GM12878 (cell line): ENCODE measurements around the gene RBM10. TPM values are rescaled to one million over a fixed set of nuclear protein-coding genes. Genes with fewer than 3 reads are reported as not detected.

Source experiments
- ATAC-seq: fragments of 200-7000 bp; cut with Tn5 transposase; 3 replicates; pipeline ENCODE4 v1.9.1; 2020; ENCODE audit warnings: mild to moderate bottlenecking, moderate library complexity
- BruUV-seq: library from RNA; stranded (reverse); fragments of 400-500 nt; replicated peaks from 2 replicates; lab custom pipeline; 2021; lab: Mats Ljungman, UMichigan
- CTCF ChIA-PET: fragments of 300-600 bp; sonication (Branson Sonifier 250); formaldehyde crosslinking; extraction: SDS; loops from one replicate; lab custom pipeline; 2021; ENCODE audit warnings: inconsistent platforms; lab: Yijun Ruan, JAX
- POLR2A ChIA-PET: fragments of 350-600 bp; formaldehyde crosslinking; extraction: SDS; loops from one replicate; lab custom pipeline; 2021; ENCODE audit warnings: inconsistent platforms; lab: Charles Lee
- RAD21 ChIA-PET: fragments of 300-600 bp; sonication (Branson Sonifier 250); formaldehyde crosslinking; loops from one replicate; lab custom pipeline; 2023; ENCODE audit warnings: antibody characterized with exemption; ENCODE audit not compliant: unreplicated experiment; lab: Charles Lee
- SMC1A ChIA-PET: fragments of 300-600 bp; sonication (Branson Sonifier 250); formaldehyde crosslinking; loops from one replicate; lab custom pipeline; 2023; ENCODE audit not compliant: unreplicated experiment, uncharacterized antibody; lab: Charles Lee
- DNase-seq: peaks from one replicate; pipeline ENCODE4 v3.0.0-alpha.2; 2011; ENCODE audit warnings: low read depth, low spot score
- FAIRE-seq: peaks from 3 replicates; lab custom pipeline; 2011; peaks lifted over from hg19 to GRCh38; lab: Jason Lieb, UNC
- H2AFZ ChIP-seq: 2 replicates; pipeline ENCODE4 v1.6.0; 2011; ENCODE audit warnings: low read depth, low read length, control low read depth; ENCODE audit not compliant: control insufficient read depth
- H3K27ac ChIP-seq: 2 replicates; pipeline ENCODE4 v1.5.1; 2011; ENCODE audit warnings: control low read depth; ENCODE audit not compliant: control insufficient read depth, insufficient read depth
- H3K27me3 ChIP-seq, 2 experiments: replicated peaks in 1 of 2; 2 replicates each; pipeline versions ENCODE4 v1.6.0 to v1.6.1; 2011; ENCODE audit warnings: low read length in 1 of 2; ENCODE audit not compliant: control insufficient read depth in 2 of 2, insufficient read depth in 2 of 2
- H3K36me3 ChIP-seq, 2 experiments: 2 replicates each; pipeline ENCODE4 v1.5.1; 2011; ENCODE audit warnings: low read length in 1 of 2; ENCODE audit not compliant: control insufficient read depth in 2 of 2, insufficient read depth in 2 of 2
- H3K4me1 ChIP-seq: 2 replicates; pipeline ENCODE4 v1.6.1; 2011; ENCODE audit warnings: mild to moderate bottlenecking, low read length, moderate library complexity, mixed read lengths; ENCODE audit not compliant: control insufficient read depth, insufficient read depth
- H3K4me2 ChIP-seq: 2 replicates; pipeline ENCODE4 v1.6.0; 2011; ENCODE audit warnings: control low read depth; ENCODE audit not compliant: control insufficient read depth, insufficient read depth
- H3K4me3 ChIP-seq: fragments of 200-600 bp; sonication (generic); 2 replicates; pipeline ENCODE4 v1.5.1; 2016
- H3K79me2 ChIP-seq: 2 replicates; pipeline ENCODE4 v1.6.0; 2011; ENCODE audit warnings: low read length; ENCODE audit not compliant: control insufficient read depth, insufficient read depth
- H3K9ac ChIP-seq: 2 replicates; pipeline ENCODE4 v1.8.0; 2011; ENCODE audit warnings: low read length, control low read depth, mixed read lengths; ENCODE audit not compliant: control insufficient read depth, insufficient read depth
- H3K9me3 ChIP-seq: replicated peaks from 3 replicates; pipeline ENCODE4 v1.5.1; 2011; ENCODE audit warnings: mild to moderate bottlenecking, low read length; ENCODE audit not compliant: control insufficient read depth, insufficient read depth
- H4K20me1 ChIP-seq: 2 replicates; pipeline ENCODE4 v1.6.0; 2011; ENCODE audit not compliant: control insufficient read depth, insufficient read depth
- CREM ChIP-seq: IDR thresholded peaks from 2 replicates; pipeline ENCODE4 v1.6.1; 2014; ENCODE audit warnings: antibody characterized with exemption, low read depth
- CTCF ChIP-seq, 3 experiments: IDR thresholded peaks in 2 of 3; conservative IDR thresholded peaks in 1 of 3; 2 replicates each; pipeline ENCODE4 v1.5.1; 2011; ENCODE audit warnings: low read depth in 3 of 3, low read length in 3 of 3, mild to moderate bottlenecking in 3 of 3, control low read depth in 2 of 3, moderate library complexity in 2 of 3, inconsistent platforms in 1 of 3, mixed read lengths in 1 of 3; ENCODE audit not compliant: control insufficient read depth in 2 of 3, insufficient read depth in 1 of 3; ENCODE audit errors: extremely low read depth in 1 of 3
- E4F1 ChIP-seq: fragments of 450-650 bp; IDR thresholded peaks from 2 replicates; pipeline ENCODE4 v1.6.1; 2018; ENCODE audit warnings: borderline replicate concordance, mild to moderate bottlenecking; ENCODE audit not compliant: partially characterized antibody
- GABPA ChIP-seq: IDR thresholded peaks from 2 replicates; pipeline ENCODE4 v1.6.1; 2014; ENCODE audit warnings: antibody characterized with exemption, low read depth, mild to moderate bottlenecking, inconsistent platforms
- MEF2A ChIP-seq: IDR thresholded peaks from 2 replicates; pipeline ENCODE4 v1.6.1; 2011; ENCODE audit warnings: low read depth, mild to moderate bottlenecking, low read length, moderate library complexity; ENCODE audit not compliant: insufficient read depth
- RB1 ChIP-seq: fragments of 450-650 bp; formaldehyde crosslinking; IDR thresholded peaks from 2 replicates; pipeline ENCODE4 v1.6.1; 2017; ENCODE audit warnings: mild to moderate bottlenecking, borderline replicate concordance
- TBL1XR1 ChIP-seq: IDR thresholded peaks from 2 replicates; pipeline ENCODE4 v1.6.1; 2012; ENCODE audit warnings: low read depth, low read length, improper control_type of control experiment
- YBX1 ChIP-seq: fragments of 450-650 bp; IDR thresholded peaks from 2 replicates; pipeline ENCODE4 v1.6.1; 2016; ENCODE audit warnings: antibody characterized with exemption
- WGBS: methylation state at CpG from one replicate; pipeline ENCODE4 v1.1.6; 2016; ENCODE audit warnings: low lambda C conversion rate; ENCODE audit not compliant: insufficient replicate concordance, insufficient coverage; ENCODE audit errors: missing lambda C conversion rate; 5-methylcytosine and 5-hydroxymethylcytosine counted together
- in situ Hi-C: fragments of 300-500 bp; cut with MboI; formaldehyde crosslinking; loops from 9 replicates; pipeline ENCODE4 v1.14.3; 2018; ENCODE audit warnings: mixed read lengths
- intact Hi-C: fragments of 100-400 bp; cut with micrococcal nuclease; formaldehyde crosslinking; loops from one replicate; pipeline ENCODE4 v1.14.2; 2022; ENCODE audit not compliant: unreplicated experiment
- polyA plus RNA-seq, 11 experiments: library from polyadenylated mRNA; depleted of rRNA in 4 of 11; unstranded in 6 of 11; stranded (reverse) in 5 of 11; fragments of >200 nt; fragmentation: Nextera tagmentation in 4 of 11; fragmentation: Illumina TruSeq in 1 of 11; extraction: Ambion mirVana in 4 of 11; extraction: Trizol in 1 of 11; gene quantifications; 1 replicate in 1 of 11; 2 replicates in 10 of 11; pipeline versions ENCODE4 v1.2.1 to v1.2.3, GENCODE V29; 2011 to 2016; ENCODE audit warnings: inconsistent platforms in 2 of 11, missing spikeins in 2 of 11, low read depth in 1 of 11
- total RNA-seq, 4 experiments: library from RNA; depleted of rRNA in 3 of 4; stranded (reverse); fragments of >200 nt in 3 of 4; fragmentation: Illumina TruSeq in 1 of 4; extraction: Trizol in 1 of 4; gene quantifications; 2 replicates each; pipeline versions ENCODE4 v1.2.1 to v1.2.3, GENCODE V29; 2013 to 2021

The RBM10 gene
- total and polyA plus RNA-seq, 10 of the 15 experiments (the other 5 are each of a cell fraction or from before 2014, with no cell fraction given) = 1.4 to 60.0 (median 29.8) TPM

- intact Hi-C loops = no loop called here
- BruUV-seq = no TSS peak
These were observed 24.3 kb downstream of the RBM10 start for GRCh38 chrX:47169273-47169672.

More at GRCh38 chrX:47169273-47169672, 24.3 kb downstream of the RBM10 start:
- 81% methylated on average over 19 of the region's 19 CpGs for WGBS
- Histone ChIP-seq H3K9me3 (no peaks in the 10 kb centered on the region; the same call in 2 of the 3 replicates), H3K27ac (no peak overlapping the region), H3K4me3 (no peak overlapping the region), H3K79me2 (peaks cover 2% of the 10 kb centered on the region; the same call in 1 of the 2 replicates), H3K36me3 (peaks cover 0 to 8% of the 10 kb centered on the region in 2 experiments; a peak in 2 of 4 replicates), H2AFZ (no peak overlapping the region), H4K20me1 (no peaks in the 10 kb centered on the region), H3K4me1 (no peaks in the 10 kb centered on the region), H3K4me2 (no peak overlapping the region), H3K9ac (no peak overlapping the region), H3K27me3 (no peaks in the 10 kb centered on the region)
- ATAC-seq (no peak), FAIRE-seq (no peak), DNase-seq (no peak)
- ChIA-PET CTCF (no interaction called here), RAD21 (no interaction called here), POLR2A (no interaction called here), SMC1A (no interaction called here)
- in situ Hi-C loops = no loop called here
- TF ChIP-seq CTCF (IDR thresholded peaks at IDR 0.05 in 2 of 3, conservative IDR thresholded peaks at IDR 0.05 in 1 of 3; ENCODE audit: control insufficient read depth in 2 of 3, extremely low read depth in 1 of 3, insufficient read depth in 1 of 3, low read depth in 3 of 3, low read length in 3 of 3) (no peak), CREM (no peak), RB1 (no peak), GABPA (no peak), YBX1 (no peak), E4F1 (no peak), TBL1XR1 (no peak), MEF2A (no peak)
